Astrocyte (in vitro differentiated cells and primary cell): ENCODE measurements around the gene KMT2C. TPM values are rescaled to one million over a fixed set of nuclear protein-coding genes. Genes with fewer than 3 reads are reported as not detected.
"Not testable (repeated sequence)": the region's sequence is repeated elsewhere in the genome, so short reads cannot be mapped to it uniquely, and the experiment has no call there.

ENCODE experiments used
- DNase-seq: peaks from one replicate; pipeline ENCODE4 v3.0.0-alpha.2; 2010; ENCODE audit warnings: low read depth
- FAIRE-seq: peaks from 2 replicates; lab custom pipeline; 2011; peaks lifted over from hg19 to GRCh38; lab: Jason Lieb, UNC
- H2AFZ ChIP-seq: 2 replicates; pipeline ENCODE4 v1.6.0; 2012; ENCODE audit warnings: low read depth, low read length, inconsistent platforms
- H3K27ac ChIP-seq: 2 replicates; pipeline ENCODE4 v1.5.1; 2011; ENCODE audit warnings: low read depth, low read length, inconsistent platforms
- H3K27me3 ChIP-seq: 2 replicates; pipeline ENCODE4 v1.6.0; 2011; ENCODE audit warnings: low read length, inconsistent platforms; ENCODE audit not compliant: insufficient read depth
- H3K36me3 ChIP-seq: 2 replicates; pipeline ENCODE4 v1.5.1; 2011; ENCODE audit warnings: low read length, inconsistent platforms; ENCODE audit not compliant: insufficient read depth
- H3K4me1 ChIP-seq: 2 replicates; pipeline ENCODE4 v1.5.1; 2011; ENCODE audit warnings: low read length, inconsistent platforms; ENCODE audit not compliant: insufficient read depth
- H3K4me2 ChIP-seq: 2 replicates; pipeline ENCODE4 v1.6.0; 2012; ENCODE audit warnings: low read length, inconsistent platforms
- H3K4me3 ChIP-seq: 2 replicates; pipeline ENCODE4 v1.5.1; 2011; ENCODE audit warnings: low read depth, mild to moderate bottlenecking, low read length, inconsistent platforms; ENCODE audit not compliant: insufficient read depth
- H3K79me2 ChIP-seq: 2 replicates; pipeline ENCODE4 v1.6.0; 2012; ENCODE audit warnings: mild to moderate bottlenecking, low read length, inconsistent platforms; ENCODE audit not compliant: insufficient read depth
- H3K9ac ChIP-seq: 2 replicates; pipeline ENCODE4 v1.6.0; 2012; ENCODE audit warnings: mild to moderate bottlenecking, low read length, inconsistent platforms
- H3K9me3 ChIP-seq: 2 replicates; pipeline ENCODE4 v1.5.1; 2012; ENCODE audit warnings: low read depth, mild to moderate bottlenecking, low read length, inconsistent platforms; ENCODE audit not compliant: insufficient read depth
- H4K20me1 ChIP-seq: 2 replicates; pipeline ENCODE4 v1.6.0; 2012; ENCODE audit warnings: low read length, inconsistent platforms; ENCODE audit not compliant: insufficient read depth
- H3K27ac Mint-ChIP-seq: one replicate; pipeline ENCODE4 v1.8.0; 2021; ENCODE audit warnings: mild to moderate bottlenecking, mixed read lengths; ENCODE audit not compliant: unreplicated experiment
- H3K27me3 Mint-ChIP-seq: one replicate; pipeline ENCODE4 v1.8.0; 2021; ENCODE audit warnings: low read depth, mixed read lengths; ENCODE audit not compliant: unreplicated experiment
- H3K36me3 Mint-ChIP-seq: one replicate; pipeline ENCODE4 v1.8.0; 2021; ENCODE audit warnings: low read depth, mixed read lengths; ENCODE audit not compliant: unreplicated experiment
- H3K4me1 Mint-ChIP-seq: one replicate; pipeline ENCODE4 v1.8.0; 2021; ENCODE audit warnings: low read depth, mixed read lengths; ENCODE audit not compliant: unreplicated experiment
- H3K4me3 Mint-ChIP-seq: one replicate; pipeline ENCODE4 v1.8.0; 2021; ENCODE audit warnings: mild to moderate bottlenecking, moderate library complexity, mixed read lengths; ENCODE audit not compliant: unreplicated experiment
- H3K9me3 Mint-ChIP-seq: one replicate; pipeline ENCODE4 v1.8.0; 2021; ENCODE audit warnings: mild to moderate bottlenecking, mixed read lengths; ENCODE audit not compliant: unreplicated experiment
- CTCF ChIP-seq: IDR thresholded peaks from 2 replicates; pipeline ENCODE4 v1.5.1; 2011; ENCODE audit warnings: low read depth, mild to moderate bottlenecking, inconsistent platforms, low read length, moderate library complexity; ENCODE audit not compliant: insufficient read depth
- EZH2 ChIP-seq: IDR thresholded peaks from 2 replicates; pipeline ENCODE4 v1.6.1; 2012; ENCODE audit warnings: mild to moderate bottlenecking, low read length, inconsistent platforms; ENCODE audit not compliant: insufficient read depth
- total RNA-seq: library from RNA; stranded (reverse); gene quantifications from 2 replicates; pipeline ENCODE4 v1.2.1, GENCODE V29; 2021

The KMT2C gene
- total RNA-seq, 1 donor from 2014 or later = 59.0 TPM

- no peaks in the 10 kb centered on the region for H3K36me3 Mint-ChIP-seq
- Histone ChIP-seq H4K20me1 (peaks cover 52% of the 10 kb centered on the region), H3K27ac (no peak overlapping the region), H3K4me1 (no peaks in the 10 kb centered on the region), H3K27me3 (no peaks in the 10 kb centered on the region), H3K9ac (no peak overlapping the region), H3K4me3 (no peak overlapping the region), H2AFZ (no peak overlapping the region), H3K36me3 (no peaks in the 10 kb centered on the region), H3K9me3 (peaks cover 5% of the 10 kb centered on the region), H3K4me2 (no peak overlapping the region), H3K79me2 (peaks cover 80% of the 10 kb centered on the region)
- no peak for DNase-seq
- H3K27ac Mint-ChIP-seq = no peak overlapping the region
- H3K4me1 Mint-ChIP-seq = peaks cover 5% of the 10 kb centered on the region
- H3K9me3 Mint-ChIP-seq = peaks cover 20% of the 10 kb centered on the region
- H3K4me3 Mint-ChIP-seq = no peak overlapping the region
- FAIRE-seq = no peak
- no peaks in the 10 kb centered on the region for H3K27me3 Mint-ChIP-seq
- TF ChIP-seq EZH2 = no peak
- TF ChIP-seq CTCF = no peak
Measured at GRCh38 chr7:152406491-152406890, 29.3 kb downstream of the KMT2C start.

- not testable (repeated sequence) for H3K4me1 ChIP-seq, H3K27ac ChIP-seq, H3K9ac ChIP-seq, H2AFZ ChIP-seq, H3K9me3 ChIP-seq, DNase-seq, H3K4me3 Mint-ChIP-seq, H3K27ac Mint-ChIP-seq, H3K4me1 Mint-ChIP-seq, H3K27me3 ChIP-seq, H3K36me3 ChIP-seq, FAIRE-seq, H3K4me3 ChIP-seq, H3K27me3 Mint-ChIP-seq, H3K36me3 Mint-ChIP-seq, H3K4me2 ChIP-seq
- H3K79me2 ChIP-seq = peaks cover 80% of the 10 kb centered on the region
- H3K9me3 Mint-ChIP-seq = peaks cover 20% of the 10 kb centered on the region
- peaks cover 47% of the 10 kb centered on the region for H4K20me1 ChIP-seq
Measured at GRCh38 chr7:152406030-152406429, 29.8 kb downstream of the KMT2C start.

- TF ChIP-seq EZH2 (no peak), CTCF (no peak)
- FAIRE-seq (no peak), DNase-seq (no peak)
- Mint-ChIP-seq H3K27me3 (no peaks in the 10 kb centered on the region), H3K27ac (no peak overlapping the region), H3K9me3 (peaks cover 20% of the 10 kb centered on the region), H3K4me1 (peaks cover 3% of the 10 kb centered on the region), H3K4me3 (no peak overlapping the region), H3K36me3 (no peaks in the 10 kb centered on the region)
- Histone ChIP-seq H3K4me3 (no peak overlapping the region), H3K4me1 (no peaks in the 10 kb centered on the region), H3K27me3 (no peaks in the 10 kb centered on the region), H3K9me3 (peaks cover 5% of the 10 kb centered on the region), H3K4me2 (no peak overlapping the region), H3K36me3 (no peaks in the 10 kb centered on the region), H3K27ac (no peak overlapping the region), H3K9ac (no peak overlapping the region), H3K79me2 (peaks cover 86% of the 10 kb centered on the region), H2AFZ (no peak overlapping the region), H4K20me1 (peaks cover 57% of the 10 kb centered on the region)
Measured at GRCh38 chr7:152403726-152404125, 32.1 kb downstream of the KMT2C start.
